T1000 (cell line): ENCODE results near the gene DAAM1.
A peak's percentile ranks its signal among the peaks of the same experiment; 100 is the strongest.

Source experiments
- DNase-seq: peaks from one replicate; lab custom pipeline; 2025; ENCODE audit warnings: mixed read lengths; lab: John Stamatoyannopoulos, UW

The DAAM1 gene

GRCh38 chr14:59362513-59362912 lies 174.0 kb downstream of the DAAM1 start:
- DNase-seq, result no peak

GRCh38 chr14:59363531-59364226 lies 175.2 kb downstream of the DAAM1 start:
- DNase-seq, result no peak

- DNase-seq, result no peak
Observed at GRCh38 chr14:59370158-59370742, 181.8 kb downstream of the DAAM1 start.

DNA sequence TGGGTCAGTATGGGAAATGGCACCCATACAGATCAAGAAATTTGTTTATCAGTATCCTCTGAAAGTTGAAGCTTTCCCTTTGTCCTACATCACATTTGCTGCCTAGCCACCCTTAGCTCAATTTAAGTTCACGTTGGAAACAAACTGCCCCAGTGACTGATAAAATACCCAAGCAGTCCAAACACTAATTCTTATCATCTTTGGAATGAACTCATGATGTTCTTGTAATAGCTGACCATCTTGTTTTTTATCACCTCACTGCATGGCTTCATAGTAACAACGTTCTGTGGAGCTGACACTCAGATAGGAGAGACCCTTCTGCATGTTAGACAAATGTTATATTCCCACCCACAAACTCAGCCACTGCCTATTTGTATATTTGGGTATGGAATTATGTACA lies 183.3 kb downstream of the DAAM1 start:
- DNase-seq, result no peak

GRCh38 chr14:59374048-59374447 lies 185.6 kb downstream of the DAAM1 start:
- no peak for DNase-seq

- no peak for DNase-seq
Observed at GRCh38 chr14:59376686-59377085, 188.2 kb downstream of the DAAM1 start.

DNA sequence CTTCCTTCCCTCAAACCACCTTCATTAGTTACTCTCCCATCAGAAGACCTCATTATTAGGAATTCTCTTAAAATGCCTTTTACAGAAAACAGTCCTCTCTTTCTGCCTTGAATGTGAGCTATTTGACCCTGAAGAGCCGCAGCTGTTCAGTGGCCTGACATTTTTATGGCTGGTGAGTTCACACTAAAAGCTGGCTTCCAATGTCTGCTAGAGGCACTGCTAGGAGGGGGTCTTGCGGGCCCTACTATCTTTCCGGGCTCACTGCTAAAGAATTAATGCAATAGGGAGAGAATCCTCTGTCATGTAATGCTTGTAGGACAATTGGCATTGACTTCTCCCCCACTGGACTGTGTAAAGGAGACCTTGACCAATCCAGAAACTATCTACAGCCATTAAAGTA lies 189.0 kb downstream of the DAAM1 start:
- no peak for DNase-seq

DNA sequence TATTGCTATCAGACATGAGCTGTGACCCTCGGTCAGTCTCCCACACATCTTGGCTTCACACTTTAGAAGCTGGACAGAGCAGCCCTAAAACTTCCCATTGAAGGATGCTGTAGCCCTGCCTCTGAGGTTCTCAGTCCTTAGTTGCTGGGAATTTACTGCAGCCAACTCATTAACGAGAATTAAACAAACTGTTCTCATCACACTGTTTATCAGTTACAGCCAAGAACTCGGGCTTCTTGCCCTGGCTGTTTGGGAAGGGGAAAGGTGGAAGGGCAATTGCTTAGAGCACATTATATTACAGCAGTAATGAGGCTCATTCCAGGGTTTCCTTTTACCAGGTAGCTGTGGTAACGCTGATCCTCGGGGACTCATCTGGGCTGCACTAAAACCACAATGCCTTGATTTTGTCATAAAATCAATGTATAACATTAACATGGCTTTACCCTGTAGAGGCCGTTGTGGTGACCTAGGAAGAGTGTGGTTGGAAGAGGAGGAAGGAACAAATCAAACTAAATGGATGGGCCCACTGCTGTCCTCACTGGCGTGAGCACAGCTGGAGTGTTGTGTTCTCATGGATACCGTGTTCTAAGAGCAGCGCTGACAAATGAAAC lies 189.6 kb downstream of the DAAM1 start:
- DNase-seq, result no peak

- DNase-seq, result no peak
Observed at GRCh38 chr14:59389936-59390335, 201.5 kb downstream of the DAAM1 start.

DNA sequence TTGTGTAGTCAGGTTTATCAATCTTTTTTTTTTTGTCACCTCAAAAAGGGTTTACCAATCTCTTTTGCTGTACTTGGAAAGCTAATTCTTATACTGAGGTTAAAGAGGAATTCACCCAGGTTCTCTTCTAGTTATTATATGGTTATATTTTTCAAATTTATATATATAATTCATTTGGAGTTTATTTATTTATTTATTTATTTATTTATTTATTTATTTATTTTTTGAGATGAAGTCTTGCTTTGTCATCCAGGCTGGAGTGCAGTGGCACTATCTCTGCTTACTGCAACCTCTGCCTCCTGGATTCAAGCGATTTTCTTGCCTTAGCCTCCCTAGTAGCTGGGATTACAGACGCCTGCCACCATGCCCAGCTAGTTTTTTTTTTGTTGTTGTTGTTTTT lies 202.9 kb downstream of the DAAM1 start:
- DNase-seq, result no peak

- no peak for DNase-seq
Observed at GRCh38 chr14:59394268-59394667, 205.8 kb downstream of the DAAM1 start.

- DNase-seq, result no peak
Observed at GRCh38 chr14:59395672-59396071, 207.2 kb downstream of the DAAM1 start.

GRCh38 chr14:59398841-59399240 lies 210.4 kb downstream of the DAAM1 start:
- no peak for DNase-seq

DNA sequence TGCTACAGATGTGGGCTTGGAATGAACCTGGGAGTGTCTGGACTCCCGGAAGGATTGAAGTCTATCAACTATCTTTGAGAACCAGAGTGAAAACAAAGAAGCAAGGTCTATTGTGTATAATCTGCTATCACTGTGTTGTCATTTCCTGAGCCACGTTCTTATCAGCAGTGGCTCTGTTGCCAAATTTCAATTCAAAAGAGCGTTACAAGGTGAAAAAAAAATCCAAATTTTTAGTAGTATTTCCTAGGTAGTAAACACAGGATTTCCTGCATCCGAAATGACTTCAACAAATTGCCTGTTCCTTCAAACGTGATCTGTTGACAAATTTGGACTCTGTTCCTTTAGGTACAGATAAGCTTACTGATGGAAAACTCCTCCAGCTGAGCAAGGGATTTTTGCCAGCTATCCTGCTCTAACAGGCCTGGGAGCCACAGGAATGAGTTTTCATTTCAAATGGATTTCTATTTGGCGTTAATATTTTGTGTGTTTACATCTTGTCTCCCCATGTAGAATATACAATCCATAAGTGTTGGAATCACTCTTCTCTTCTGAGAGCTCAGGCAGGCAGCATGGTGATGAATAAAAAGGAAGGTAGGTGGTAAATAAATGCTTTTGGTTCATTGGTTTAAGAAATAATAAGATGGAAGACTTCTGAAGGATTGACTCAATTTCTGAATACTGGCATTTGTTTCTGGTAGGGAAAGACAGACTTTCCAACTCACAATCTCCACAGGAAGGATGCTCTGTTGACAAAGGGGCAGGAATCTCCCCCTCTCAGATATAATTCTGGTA lies 218.2 kb downstream of the DAAM1 start:
- DNase-seq, result no peak

DNA sequence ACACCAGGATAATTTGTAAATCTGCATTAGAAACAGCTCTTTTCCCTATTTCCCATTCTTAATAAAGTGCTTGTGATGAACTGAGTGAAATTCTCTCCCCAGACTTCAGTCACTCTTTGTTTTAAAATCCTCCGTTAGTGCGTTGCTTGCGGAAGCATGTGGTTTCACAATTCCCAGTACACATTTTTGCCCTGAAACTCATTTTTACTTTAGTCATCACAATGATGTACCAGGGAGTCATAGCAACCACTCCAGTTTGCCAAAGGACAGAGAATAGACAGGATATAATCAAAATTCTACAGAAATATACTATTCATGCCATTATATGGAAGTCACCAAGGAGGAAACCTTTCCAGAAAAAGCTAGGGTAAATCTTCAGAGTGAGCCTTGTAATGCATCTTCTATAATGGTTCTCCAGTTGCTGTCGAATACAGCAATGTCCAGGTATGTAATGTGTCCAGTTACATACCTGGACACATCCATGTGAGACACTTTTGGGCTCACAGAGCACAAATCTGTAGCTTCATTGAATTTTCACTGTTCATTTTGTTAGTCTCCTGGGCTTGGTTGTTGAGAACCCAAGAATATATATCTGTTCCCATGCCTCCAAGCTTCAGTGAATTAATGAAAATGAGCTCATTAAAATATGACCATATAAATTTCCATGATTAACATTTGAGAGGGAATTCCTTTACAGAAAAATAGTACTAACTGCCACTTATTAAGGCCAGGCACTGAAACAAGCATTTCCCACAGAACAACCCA lies 219.0 kb downstream of the DAAM1 start:
- peak; percentile 35 for DNase-seq

GRCh38 chr14:59415836-59416602 lies 227.6 kb downstream of the DAAM1 start:
- no peak for DNase-seq

DNA sequence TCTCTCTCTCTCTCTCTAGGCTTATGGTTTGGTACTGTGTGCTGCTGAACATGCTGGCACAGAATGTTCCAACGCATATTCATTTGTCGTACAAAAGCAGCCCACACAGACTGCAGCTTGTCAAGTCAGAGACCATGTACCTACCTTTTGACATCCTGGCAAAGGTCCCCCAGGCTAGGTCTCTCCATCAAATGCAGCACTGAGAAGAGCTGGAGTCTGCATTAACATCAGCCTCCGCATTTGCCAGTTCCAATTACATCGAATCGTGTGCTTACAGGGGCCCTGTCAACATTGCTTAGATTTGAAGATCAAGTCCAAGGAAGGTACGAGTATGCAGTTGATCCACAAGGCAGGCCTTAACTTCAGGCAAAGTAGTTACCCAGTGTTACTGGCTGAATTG lies 228.8 kb downstream of the DAAM1 start:
- DNase-seq, result no peak

GRCh38 chr14:59419303-59419702 lies 230.8 kb downstream of the DAAM1 start:
- no peak for DNase-seq
